Adrenal gland (tissue), 12 donors: ENCODE data around the gene USPL1. TPM values are rescaled to one million over a fixed set of nuclear protein-coding genes. Genes with fewer than 3 reads are reported as not detected.

Experiments
- DNase-seq, 7 donors: peaks; one replicate each; pipeline ENCODE4 v3.0.0-alpha.2; 2019 to 2020
- H3K27ac ChIP-seq, 5 donors: fragments of 200-600 bp; sonication (generic) in 4 of 5; 1 replicate in 3 of 5; 2 replicates in 2 of 5; pipeline versions ENCODE4 v1.5.1 to v1.8.0; 2016 to 2020; ENCODE audit warnings: mild to moderate bottlenecking in 1 of 5
- H3K27me3 ChIP-seq: fragments of 200-600 bp; 2 replicates; pipeline ENCODE4 v1.8.0; 2021
- H3K36me3 ChIP-seq, 2 donors: fragments of 200-600 bp; replicated peaks in 1 of 2; 1 replicate in 1 of 2; 2 replicates in 1 of 2; pipeline versions ENCODE4 v1.5.1 to v1.8.0; 2018 to 2022
- H3K4me1 ChIP-seq, 2 donors: fragments of 200-600 bp; replicated peaks in 1 of 2; 1 replicate in 1 of 2; 2 replicates in 1 of 2; pipeline versions ENCODE4 v1.5.1 to v1.8.0; 2018 to 2021
- H3K4me3 ChIP-seq, 4 donors: fragments of 200-600 bp; sonication (generic) in 3 of 4; one replicate each; pipeline ENCODE4 v1.5.1; 2016 to 2018
- H3K9me3 ChIP-seq, 3 donors: fragments of 200-600 bp; sonication (generic) in 1 of 3; replicated peaks in 1 of 3; 1 replicate in 2 of 3; 2 replicates in 1 of 3; pipeline versions ENCODE4 v1.5.1 to v1.8.0; 2016 to 2021
- POLR2A ChIP-seq, 2 donors: fragments of 450-650 bp; IDR thresholded peaks; one replicate each; pipeline ENCODE4 v1.6.1; 2017; ENCODE audit warnings: antibody characterized with exemption in 2 of 2, mild to moderate bottlenecking in 2 of 2, moderate library complexity in 1 of 2
- WGBS, 4 donors: extraction: QIAGEN DNeasy Blood & Tissue Kit in 2 of 4; methylation state at CpG; one replicate each; pipeline versions ENCODE4 v1.1.5 to v1.1.7; 2013 to 2017; 5-methylcytosine and 5-hydroxymethylcytosine counted together
- intact Hi-C, 2 donors: fragments of 100-400 bp; cut with DNase I; formaldehyde crosslinking; loops; one replicate each; pipeline versions ENCODE4 v1.14.1 to v1.15.0; 2022 to 2023
- polyA plus RNA-seq, 3 donors: library from polyadenylated mRNA; stranded (reverse); fragments of 200-250 nt in 2 of 3; fragments of 350-450 nt in 1 of 3; fragmentation: Illumina TruSeq in 1 of 3; extraction: RNeasy Lipid Tissue Mini Kit (QIAGEN cat#74804) in 1 of 3; gene quantifications; one replicate each; pipeline ENCODE4 v1.2.3, GENCODE V29; 2013 to 2014
- total RNA-seq, 9 donors: library from RNA; depleted of rRNA in 4 of 9; stranded (reverse); fragments of >200 nt in 4 of 9; fragments of 120-200 nt in 1 of 9; fragmentation: NEBNext Ultra II Directional in 1 of 9; extraction: Animal tissue kit (Norgen Biotek cat#: 25700) in 1 of 9; gene quantifications; one replicate each; pipeline versions ENCODE4 v1.1.0 to v1.2.4, GENCODE V29; 2013 to 2023
- TF ChIP-seq, protein P1 (sequence below), 6 experiments: fragments of 450-650 bp in 4 of 6; fragments of 200-600 bp in 2 of 6; sonication (generic) in 1 of 6; IDR thresholded peaks; 1 replicate in 5 of 6; 2 replicates in 1 of 6; pipeline versions ENCODE4 v1.5.1 to v1.8.0; 2016 to 2021; ENCODE audit warnings: antibody characterized with exemption in 6 of 6, mild to moderate bottlenecking in 2 of 6, moderate library complexity in 1 of 6
- donor health status: healthy with polysubstance abuse.
- donor health status: Bipolar disorder and iron deficiency.
- donor health status: DM: yes; HTN: yes; CAD: no.
- donor health status: DM: no; HTN: no; CAD: no.
- donor health status: DM: no; HTN: no; CAD: no.
- donor health status: DM: yes; HTN: yes; CAD: no.

USPL1 gene
- total and polyA plus RNA-seq, 12 donors = 6.3 to 23.8 (median 15.5) TPM

DNA sequence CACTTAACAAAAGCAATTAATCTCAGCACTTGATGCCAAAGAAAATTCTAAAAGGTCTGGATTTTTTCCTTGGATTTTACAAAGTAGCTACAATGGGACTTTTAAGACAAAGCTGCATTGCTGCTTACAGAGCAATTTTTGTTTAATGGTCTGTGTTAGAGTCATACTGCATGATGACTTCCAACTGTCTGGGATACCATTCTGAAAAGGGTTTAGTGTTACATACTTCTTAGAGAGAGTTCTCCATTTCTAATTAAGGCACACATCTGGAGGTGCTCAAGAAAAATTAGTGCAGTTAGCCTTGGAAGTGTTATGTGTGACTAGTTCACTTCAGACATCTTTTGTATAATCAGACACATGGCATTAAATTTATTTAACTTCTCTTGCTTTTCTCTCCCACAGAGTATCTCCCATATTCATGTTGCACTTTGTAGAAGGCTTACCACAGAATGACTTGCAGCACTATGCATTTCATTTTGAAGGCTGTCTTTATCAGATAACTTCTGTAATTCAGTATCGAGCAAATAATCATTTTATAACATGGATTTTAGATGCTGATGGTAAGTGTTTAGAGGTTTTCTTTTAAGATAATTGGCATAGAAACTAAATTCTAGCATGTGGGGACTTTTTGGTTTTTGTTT is 35.1 kb downstream of the USPL1 start:
- Histone ChIP-seq H3K36me3 (peaks cover 0 to 28% of the 10 kb centered on the region in 2 donors), H3K27ac (no peak overlapping the region), H3K4me1 (no peaks in the 10 kb centered on the region), H3K9me3 (no peaks in the 10 kb centered on the region), H3K27me3 (no peaks in the 10 kb centered on the region), H3K4me3 (no peak overlapping the region)
- intact Hi-C loops = no loop called here
- TF ChIP-seq POLR2A (IDR thresholded peaks at IDR 0.05) = no peak
- TF ChIP-seq, protein P1, sequence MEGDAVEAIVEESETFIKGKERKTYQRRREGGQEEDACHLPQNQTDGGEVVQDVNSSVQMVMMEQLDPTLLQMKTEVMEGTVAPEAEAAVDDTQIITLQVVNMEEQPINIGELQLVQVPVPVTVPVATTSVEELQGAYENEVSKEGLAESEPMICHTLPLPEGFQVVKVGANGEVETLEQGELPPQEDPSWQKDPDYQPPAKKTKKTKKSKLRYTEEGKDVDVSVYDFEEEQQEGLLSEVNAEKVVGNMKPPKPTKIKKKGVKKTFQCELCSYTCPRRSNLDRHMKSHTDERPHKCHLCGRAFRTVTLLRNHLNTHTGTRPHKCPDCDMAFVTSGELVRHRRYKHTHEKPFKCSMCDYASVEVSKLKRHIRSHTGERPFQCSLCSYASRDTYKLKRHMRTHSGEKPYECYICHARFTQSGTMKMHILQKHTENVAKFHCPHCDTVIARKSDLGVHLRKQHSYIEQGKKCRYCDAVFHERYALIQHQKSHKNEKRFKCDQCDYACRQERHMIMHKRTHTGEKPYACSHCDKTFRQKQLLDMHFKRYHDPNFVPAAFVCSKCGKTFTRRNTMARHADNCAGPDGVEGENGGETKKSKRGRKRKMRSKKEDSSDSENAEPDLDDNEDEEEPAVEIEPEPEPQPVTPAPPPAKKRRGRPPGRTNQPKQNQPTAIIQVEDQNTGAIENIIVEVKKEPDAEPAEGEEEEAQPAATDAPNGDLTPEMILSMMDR (IDR thresholded peaks at IDR 0.05) = no peak
- WGBS, 4 donors = 78 to 94% (median 86%) methylated on average over 1 of the region's 1 CpG
- no peak for DNase-seq

GRCh38 chr13:30654430-30654829 is 36.7 kb downstream of the USPL1 start:
- no peak for TF ChIP-seq POLR2A (IDR thresholded peaks at IDR 0.05)
- TF ChIP-seq, protein P1 (IDR thresholded peaks at IDR 0.05) = no peak
- Histone ChIP-seq H3K4me3 (no peak overlapping the region), H3K36me3 (peaks cover 0 to 30% of the 10 kb centered on the region in 2 donors), H3K4me1 (no peaks in the 10 kb centered on the region), H3K27me3 (no peaks in the 10 kb centered on the region), H3K27ac (no peak overlapping the region), H3K9me3 (no peaks in the 10 kb centered on the region)
- DNase-seq = no peak
- intact Hi-C loops = no loop called here
- 85 to 96% (median 87%) methylated on average over 1 of the region's 1 CpG for WGBS, 4 donors

GRCh38 chr13:30656178-30656577 is 38.5 kb downstream of the USPL1 start:
- no peak for DNase-seq
- Histone ChIP-seq H3K4me3 (no peak overlapping the region), H3K9me3 (no peaks in the 10 kb centered on the region), H3K4me1 (no peaks in the 10 kb centered on the region), H3K27ac (no peak overlapping the region), H3K27me3 (no peaks in the 10 kb centered on the region), H3K36me3 (peaks cover 0 to 25% of the 10 kb centered on the region in 2 donors)
- intact Hi-C loops = no loop called here
- TF ChIP-seq, protein P1 (IDR thresholded peaks at IDR 0.05) = no peak
- no peak for TF ChIP-seq POLR2A (IDR thresholded peaks at IDR 0.05)
- WGBS, 4 donors = 92 to 97% (median 95%) methylated on average over 3 of the region's 3 CpGs

- H3K9me3 ChIP-seq = no peaks in the 10 kb centered on the region
- DNase-seq = no peak
- TF ChIP-seq POLR2A (IDR thresholded peaks at IDR 0.05) = no peak
- TF ChIP-seq, protein P1 (IDR thresholded peaks at IDR 0.05) = no peak
- intact Hi-C loops = no loop called here
- no peaks in the 10 kb centered on the region for H3K4me1 ChIP-seq
- no peak overlapping the region for H3K4me3 ChIP-seq
- H3K27ac ChIP-seq = no peak overlapping the region
- no peaks in the 10 kb centered on the region for H3K27me3 ChIP-seq
- WGBS, 4 donors = 60 to 86% (median 75%) methylated on average over 1 to 7 of the region's 7 CpGs
- H3K36me3 ChIP-seq = peaks cover 0 to 25% of the 10 kb centered on the region in 2 donors
Observed at GRCh38 chr13:30659980-30660379, 42.3 kb downstream of the USPL1 start.
